Retina (tissue), 1 donor: ENCODE data around the gene CHRM1.
"Not testable (repeated sequence)": the region's sequence is repeated elsewhere in the genome, so short reads cannot be mapped to it uniquely, and the experiment has no call there.

ENCODE experiments used
- DNase-seq: peaks from one replicate; pipeline ENCODE4 v3.0.0-alpha.2; 2016

CHRM1 gene

GRCh38 chr11:62874851-62875250 lies 46.3 kb downstream of the CHRM1 start:
- no peak for DNase-seq

GRCh38 chr11:62865635-62866034 lies 55.5 kb downstream of the CHRM1 start:
- no peak for DNase-seq

- DNase-seq: no peak
Observed at GRCh38 chr11:62863687-62864335, 57.4 kb downstream of the CHRM1 start.

- not testable (repeated sequence) for DNase-seq
Observed at GRCh38 chr11:62861564-62862192, 59.5 kb downstream of the CHRM1 start.

- no peak for DNase-seq
Observed at GRCh38 chr11:62860835-62861563, 60.2 kb downstream of the CHRM1 start.

GRCh38 chr11:62859281-62859703 lies 61.9 kb downstream of the CHRM1 start:
- not testable (repeated sequence) for DNase-seq
